Osteocyte (in vitro differentiated cells): ENCODE measurements around the gene UNG. TPM values are rescaled to one million over a fixed set of nuclear protein-coding genes. Genes with fewer than 3 reads are reported as not detected.
"Not testable (repeated sequence)": the region's sequence is repeated elsewhere in the genome, so short reads cannot be mapped to it uniquely, and the experiment has no call there.

Experiments
- DNase-seq: peaks from one replicate; pipeline ENCODE4 v3.0.0; 2021; ENCODE audit warnings: mixed read lengths; ENCODE audit not compliant: unreplicated experiment; ENCODE audit errors: extremely low spot score
- H3K27ac Mint-ChIP-seq: one replicate; pipeline ENCODE4 v1.8.0; 2021; ENCODE audit warnings: mild to moderate bottlenecking, mixed read lengths; ENCODE audit not compliant: unreplicated experiment
- H3K27me3 Mint-ChIP-seq: one replicate; pipeline ENCODE4 v1.8.0; 2021; ENCODE audit warnings: mixed read lengths; ENCODE audit not compliant: unreplicated experiment
- H3K36me3 Mint-ChIP-seq: one replicate; pipeline ENCODE4 v1.8.0; 2021; ENCODE audit warnings: mixed read lengths; ENCODE audit not compliant: unreplicated experiment
- H3K4me1 Mint-ChIP-seq: one replicate; pipeline ENCODE4 v1.8.0; 2021; ENCODE audit warnings: mixed read lengths; ENCODE audit not compliant: unreplicated experiment
- H3K4me3 Mint-ChIP-seq: one replicate; pipeline ENCODE4 v1.8.0; 2021; ENCODE audit warnings: mild to moderate bottlenecking, moderate library complexity, mixed read lengths; ENCODE audit not compliant: unreplicated experiment
- H3K9me3 Mint-ChIP-seq: one replicate; pipeline ENCODE4 v1.8.0; 2021; ENCODE audit warnings: mixed read lengths; ENCODE audit not compliant: unreplicated experiment
- CTCF ChIP-seq: fragments of 200-600 bp; sonication (generic); IDR thresholded peaks from 2 replicates; pipeline ENCODE4 v1.5.0; 2021; ENCODE audit warnings: antibody characterized with exemption, mild to moderate bottlenecking, moderate library complexity
- total RNA-seq: library from RNA; stranded (reverse); gene quantifications from 2 replicates; pipeline ENCODE4 v1.2.1, GENCODE V29; 2021

Gene UNG
- total RNA-seq, 1 donor from 2014 or later, result 18.6 TPM

GRCh38 chr12:109137055-109137454 lies 39.7 kb downstream of the UNG start:
- Mint-ChIP-seq H3K4me3 (no peak overlapping the region), H3K27me3 (peaks cover 26% of the 10 kb centered on the region), H3K36me3 (no peaks in the 10 kb centered on the region), H3K4me1 (peaks cover 2% of the 10 kb centered on the region), H3K9me3 (peaks cover 16% of the 10 kb centered on the region), H3K27ac (no peak overlapping the region)
- no peak for DNase-seq
- no peak for TF ChIP-seq CTCF

GRCh38 chr12:109139360-109139759 lies 42.0 kb downstream of the UNG start:
- Mint-ChIP-seq H3K4me3 (no peak overlapping the region), H3K27ac (no peak overlapping the region), H3K4me1 (peaks cover 2% of the 10 kb centered on the region), H3K36me3 (no peaks in the 10 kb centered on the region), H3K9me3 (peaks cover 16% of the 10 kb centered on the region), H3K27me3 (peaks cover 20% of the 10 kb centered on the region)
- DNase-seq, result no peak
- TF ChIP-seq CTCF, result no peak

- Mint-ChIP-seq H3K4me1 (no peaks in the 10 kb centered on the region), H3K4me3 (no peak overlapping the region), H3K9me3 (peaks cover 16% of the 10 kb centered on the region), H3K36me3 (no peaks in the 10 kb centered on the region), H3K27ac (no peak overlapping the region), H3K27me3 (peaks cover 16% of the 10 kb centered on the region)
- no peak for DNase-seq
- no peak for TF ChIP-seq CTCF
Observed at GRCh38 chr12:109139791-109140190, 42.4 kb downstream of the UNG start.

GRCh38 chr12:109140560-109140959 lies 43.2 kb downstream of the UNG start:
- Mint-ChIP-seq H3K27me3 (peaks cover 11% of the 10 kb centered on the region), H3K36me3 (no peaks in the 10 kb centered on the region), H3K4me1 (no peaks in the 10 kb centered on the region), H3K27ac (no peak overlapping the region), H3K9me3 (peaks cover 11% of the 10 kb centered on the region), H3K4me3 (no peak overlapping the region)
- DNase-seq, result no peak
- no peak for TF ChIP-seq CTCF

- H3K4me3 Mint-ChIP-seq, result no peak overlapping the region
- H3K27ac Mint-ChIP-seq, result no peak overlapping the region
- H3K4me1 Mint-ChIP-seq, result no peaks in the 10 kb centered on the region
- no peaks in the 10 kb centered on the region for H3K9me3 Mint-ChIP-seq
- TF ChIP-seq CTCF, result no peak
- H3K27me3 Mint-ChIP-seq, result peaks cover 20% of the 10 kb centered on the region
- H3K36me3 Mint-ChIP-seq, result no peaks in the 10 kb centered on the region
- DNase-seq, result no peak
Observed at GRCh38 chr12:109144224-109144623, 46.8 kb downstream of the UNG start.

GRCh38 chr12:109147126-109147525 lies 49.7 kb downstream of the UNG start:
- peaks cover 37% of the 10 kb centered on the region for H3K27me3 Mint-ChIP-seq
- not testable (repeated sequence) for H3K36me3 Mint-ChIP-seq, DNase-seq, H3K9me3 Mint-ChIP-seq, H3K4me1 Mint-ChIP-seq, H3K4me3 Mint-ChIP-seq, H3K27ac Mint-ChIP-seq
